Caco-2 (cell line): Measurements from ENCODE around the gene MVB12B. TPM values are rescaled to one million over a fixed set of nuclear protein-coding genes. Genes with fewer than 3 reads are reported as not detected.

ENCODE experiments used
- BruUV-seq: library from RNA; stranded (reverse); fragments of 400-500 nt; replicated peaks from 2 replicates; lab custom pipeline; 2021; lab: Mats Ljungman, UMichigan
- CTCF ChIA-PET: fragments of 300-600 bp; sonication (Branson Sonifier 250); formaldehyde crosslinking; loops from one replicate; lab custom pipeline; 2022; ENCODE audit warnings: antibody characterized with exemption; lab: Charles Lee
- POLR2A ChIA-PET: fragments of 300-600 bp; sonication (Branson Sonifier 250); formaldehyde crosslinking; loops from one replicate; lab custom pipeline; 2022; ENCODE audit warnings: antibody characterized with exemption; lab: Charles Lee
- DNase-seq, 2 experiments: peaks; one replicate each; pipeline versions ENCODE4 v3.0.0 to v3.0.0-alpha.2; 2020 to 2022
- H3K27me3 ChIP-seq: replicated peaks from 2 replicates; pipeline ENCODE4 v1.6.0; 2011; ENCODE audit warnings: low read length; ENCODE audit not compliant: control insufficient read depth, insufficient read depth
- H3K36me3 ChIP-seq: 2 replicates; pipeline ENCODE4 v1.5.1; 2011; ENCODE audit warnings: low read length; ENCODE audit not compliant: control insufficient read depth, insufficient read depth
- H3K4me1 ChIP-seq: fragments of 250-450 bp; sonication (Bioruptor Pico); 2 replicates; pipeline ENCODE4 v1.5.1; 2020; ENCODE audit warnings: mild to moderate bottlenecking
- H3K4me3 ChIP-seq: 2 replicates; pipeline ENCODE4 v1.5.1; 2011; ENCODE audit warnings: low read depth, mild to moderate bottlenecking, control low read depth, low read length
- H3K9me3 ChIP-seq: fragments of 250-450 bp; sonication (Bioruptor Pico); 2 replicates; pipeline ENCODE4 v1.5.1; 2020; ENCODE audit warnings: mild to moderate bottlenecking, moderate library complexity
- H3K27ac Mint-ChIP-seq: one replicate; pipeline ENCODE4 v1.8.0; 2022; ENCODE audit warnings: mixed read lengths; ENCODE audit not compliant: unreplicated experiment
- H3K27me3 Mint-ChIP-seq: one replicate; pipeline ENCODE4 v1.8.0; 2022; ENCODE audit warnings: mixed read lengths; ENCODE audit not compliant: insufficient read depth, unreplicated experiment
- H3K36me3 Mint-ChIP-seq: one replicate; pipeline ENCODE4 v1.8.0; 2022; ENCODE audit warnings: mild to moderate bottlenecking, mixed read lengths; ENCODE audit not compliant: insufficient read depth, unreplicated experiment
- H3K4me1 Mint-ChIP-seq: one replicate; pipeline ENCODE4 v1.8.0; 2022; ENCODE audit warnings: low read depth, mixed read lengths; ENCODE audit not compliant: unreplicated experiment
- H3K4me3 Mint-ChIP-seq: one replicate; pipeline ENCODE4 v1.8.0; 2022; ENCODE audit warnings: mild to moderate bottlenecking, moderate library complexity, mixed read lengths; ENCODE audit not compliant: unreplicated experiment
- H3K9me3 Mint-ChIP-seq: one replicate; pipeline ENCODE4 v1.8.0; 2022; ENCODE audit warnings: mixed read lengths; ENCODE audit not compliant: unreplicated experiment
- intact Hi-C: fragments of 100-400 bp; cut with micrococcal nuclease; formaldehyde crosslinking; loops from one replicate; pipeline ENCODE4 v1.10.0; 2022; ENCODE audit not compliant: unreplicated experiment
- total RNA-seq: library from RNA; stranded (reverse); gene quantifications from 2 replicates; pipeline ENCODE4 v1.2.3, GENCODE V29; 2022
- TF ChIP-seq, protein P1 (sequence below), 2 experiments: fragments of 200-600 bp in 1 of 2; IDR thresholded peaks; 1 replicate in 1 of 2; 2 replicates in 1 of 2; pipeline versions ENCODE4 v1.5.1 to v1.8.0; 2011 to 2022; ENCODE audit warnings: antibody characterized with exemption in 1 of 2, control low read depth in 1 of 2, inconsistent platforms in 1 of 2, low read depth in 1 of 2, low read length in 1 of 2, mild to moderate bottlenecking in 1 of 2, moderate library complexity in 1 of 2; ENCODE audit not compliant: insufficient read depth in 1 of 2, severe bottlenecking in 1 of 2, unreplicated experiment in 1 of 2

Gene MVB12B
- total RNA-seq, 1 experiment from 2014 or later: 24.4 TPM

DNA sequence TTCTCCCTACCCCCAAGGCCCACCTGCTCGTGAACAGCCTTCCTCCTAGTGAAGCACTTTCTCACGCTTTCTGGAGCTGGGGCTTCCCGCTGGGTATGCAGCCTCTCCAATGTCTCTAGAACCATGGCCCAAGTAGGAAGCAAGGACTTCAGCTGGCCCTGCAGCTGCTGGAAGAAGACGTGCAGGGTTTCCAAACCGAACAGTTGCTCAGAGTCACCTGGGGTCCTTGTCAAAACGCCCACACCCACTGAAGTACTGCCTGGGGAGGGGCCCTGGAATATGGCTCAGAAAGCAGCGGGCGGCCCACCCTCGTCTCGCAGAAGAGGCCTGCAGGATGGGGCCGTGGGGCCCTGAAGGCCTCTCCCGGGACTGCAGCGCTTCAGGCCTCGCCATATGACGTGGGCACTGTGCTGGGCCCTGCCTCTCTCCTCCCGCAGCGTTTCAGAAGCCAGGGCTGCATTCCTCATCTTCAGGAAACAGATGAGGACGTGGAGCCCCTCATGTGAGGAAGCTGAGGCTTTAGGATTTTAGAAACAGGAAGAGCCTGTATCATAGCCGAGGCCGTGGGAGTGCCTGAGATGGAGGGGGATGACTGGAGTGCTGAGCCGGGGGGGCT, 171.1 kb downstream of the MVB12B start:
- DNase-seq: no peak
- no peak overlapping the region for H3K4me3 Mint-ChIP-seq
- H3K9me3 ChIP-seq: no peaks in the 10 kb centered on the region
- ChIA-PET POLR2A (no interaction called here), CTCF (interaction anchor here (0.6 to 2.5 kb wide), 5 partner anchors 15 to 60 kb away, joined by 4 to 23 read pairs (median 6); no protein-coding TSS in a partner anchor)
- no peaks in the 10 kb centered on the region; the same call in 1 of the 2 replicates for H3K36me3 ChIP-seq
- no peak overlapping the region for H3K27ac Mint-ChIP-seq
- no TSS peak for BruUV-seq
- H3K4me1 ChIP-seq: peaks cover 8% of the 10 kb centered on the region
- intact Hi-C loops: loop anchor here (10.0 kb wide), 2 partner anchors 273 to 353 kb away; no protein-coding TSS in a partner anchor
- TF ChIP-seq, protein P1, sequence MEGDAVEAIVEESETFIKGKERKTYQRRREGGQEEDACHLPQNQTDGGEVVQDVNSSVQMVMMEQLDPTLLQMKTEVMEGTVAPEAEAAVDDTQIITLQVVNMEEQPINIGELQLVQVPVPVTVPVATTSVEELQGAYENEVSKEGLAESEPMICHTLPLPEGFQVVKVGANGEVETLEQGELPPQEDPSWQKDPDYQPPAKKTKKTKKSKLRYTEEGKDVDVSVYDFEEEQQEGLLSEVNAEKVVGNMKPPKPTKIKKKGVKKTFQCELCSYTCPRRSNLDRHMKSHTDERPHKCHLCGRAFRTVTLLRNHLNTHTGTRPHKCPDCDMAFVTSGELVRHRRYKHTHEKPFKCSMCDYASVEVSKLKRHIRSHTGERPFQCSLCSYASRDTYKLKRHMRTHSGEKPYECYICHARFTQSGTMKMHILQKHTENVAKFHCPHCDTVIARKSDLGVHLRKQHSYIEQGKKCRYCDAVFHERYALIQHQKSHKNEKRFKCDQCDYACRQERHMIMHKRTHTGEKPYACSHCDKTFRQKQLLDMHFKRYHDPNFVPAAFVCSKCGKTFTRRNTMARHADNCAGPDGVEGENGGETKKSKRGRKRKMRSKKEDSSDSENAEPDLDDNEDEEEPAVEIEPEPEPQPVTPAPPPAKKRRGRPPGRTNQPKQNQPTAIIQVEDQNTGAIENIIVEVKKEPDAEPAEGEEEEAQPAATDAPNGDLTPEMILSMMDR (IDR thresholded peaks at IDR 0.05; ENCODE audit: insufficient read depth in 1 of 2, low read depth in 1 of 2, low read length in 1 of 2, severe bottlenecking in 1 of 2, unreplicated experiment in 1 of 2): no peak
- no peaks in the 10 kb centered on the region for H3K27me3 ChIP-seq
- no peaks in the 10 kb centered on the region for H3K27me3 Mint-ChIP-seq
- no peaks in the 10 kb centered on the region for H3K4me1 Mint-ChIP-seq
- no peak overlapping the region for H3K4me3 ChIP-seq
- H3K36me3 Mint-ChIP-seq: peaks cover 7% of the 10 kb centered on the region
- H3K9me3 Mint-ChIP-seq: no peaks in the 10 kb centered on the region

- no peak overlapping the region for H3K27ac Mint-ChIP-seq
- ChIA-PET CTCF (interaction anchor here (0.6 to 2.5 kb wide), 6 partner anchors 15 to 192 kb away, joined by 3 to 23 read pairs (median 5); no protein-coding TSS in a partner anchor), POLR2A (no interaction called here)
- Histone ChIP-seq H3K4me1 (peaks cover 8% of the 10 kb centered on the region), H3K9me3 (no peaks in the 10 kb centered on the region), H3K27me3 (no peaks in the 10 kb centered on the region), H3K4me3 (no peak overlapping the region), H3K36me3 (no peaks in the 10 kb centered on the region; the same call in 1 of the 2 replicates)
- intact Hi-C loops: loop anchor here (10.0 kb wide), 2 partner anchors 274 to 354 kb away; no protein-coding TSS in a partner anchor
- TF ChIP-seq, protein P1 (IDR thresholded peaks at IDR 0.05; ENCODE audit: insufficient read depth in 1 of 2, low read depth in 1 of 2, low read length in 1 of 2, severe bottlenecking in 1 of 2, unreplicated experiment in 1 of 2): no peak
- no TSS peak for BruUV-seq
- H3K27me3 Mint-ChIP-seq: no peaks in the 10 kb centered on the region
- H3K9me3 Mint-ChIP-seq: no peaks in the 10 kb centered on the region
- no peaks in the 10 kb centered on the region for H3K4me1 Mint-ChIP-seq
- H3K36me3 Mint-ChIP-seq: peaks cover 7% of the 10 kb centered on the region
- DNase-seq: no peak
- H3K4me3 Mint-ChIP-seq: no peak overlapping the region
Measured at GRCh38 chr9:126498331-126498730, 171.7 kb downstream of the MVB12B start.

- peaks cover 7% of the 10 kb centered on the region for H3K36me3 Mint-ChIP-seq
- Histone ChIP-seq H3K36me3 (no peaks in the 10 kb centered on the region; the same call in 1 of the 2 replicates), H3K9me3 (no peaks in the 10 kb centered on the region), H3K27me3 (no peaks in the 10 kb centered on the region), H3K4me3 (peak overlapping the region; percentile 2; the same call in 1 of the 2 replicates), H3K4me1 (peaks cover 8% of the 10 kb centered on the region)
- H3K4me1 Mint-ChIP-seq: no peaks in the 10 kb centered on the region
- H3K27ac Mint-ChIP-seq: no peak overlapping the region
- intact Hi-C loops: loop anchor here (1.0 to 10.0 kb wide), 3 partner anchors 59 to 354 kb away; no protein-coding TSS in a partner anchor
- TF ChIP-seq, protein P1 (IDR thresholded peaks at IDR 0.05; ENCODE audit: insufficient read depth in 1 of 2, low read depth in 1 of 2, low read length in 1 of 2, severe bottlenecking in 1 of 2, unreplicated experiment in 1 of 2): peak; percentile 96 to 99
- H3K27me3 Mint-ChIP-seq: no peaks in the 10 kb centered on the region
- POLR2A ChIA-PET: no interaction called here
- no peaks in the 10 kb centered on the region for H3K9me3 Mint-ChIP-seq
- peak in 1 of 2 experiments; percentile 63 for DNase-seq
- CTCF ChIA-PET: interaction anchor here (0.5 to 2.5 kb wide), 12 partner anchors 8 to 282 kb away, joined by 3 to 23 read pairs (median 4); no protein-coding TSS in a partner anchor
- no TSS peak for BruUV-seq
- H3K4me3 Mint-ChIP-seq: peak overlapping the region; percentile 69
Measured at GRCh38 chr9:126499005-126499910, 172.6 kb downstream of the MVB12B start.
